GM18499 (cell line): ENCODE data around the gene CD151.

ENCODE experiments used
- ATAC-seq: cut with Tn5 transposase; IDR thresholded peaks from one replicate; pipeline ENCODE4 v1.9.1; 2021; ENCODE audit warnings: moderate number of reproducible peaks; ENCODE audit not compliant: insufficient read depth, unreplicated experiment

The CD151 gene

DNA sequence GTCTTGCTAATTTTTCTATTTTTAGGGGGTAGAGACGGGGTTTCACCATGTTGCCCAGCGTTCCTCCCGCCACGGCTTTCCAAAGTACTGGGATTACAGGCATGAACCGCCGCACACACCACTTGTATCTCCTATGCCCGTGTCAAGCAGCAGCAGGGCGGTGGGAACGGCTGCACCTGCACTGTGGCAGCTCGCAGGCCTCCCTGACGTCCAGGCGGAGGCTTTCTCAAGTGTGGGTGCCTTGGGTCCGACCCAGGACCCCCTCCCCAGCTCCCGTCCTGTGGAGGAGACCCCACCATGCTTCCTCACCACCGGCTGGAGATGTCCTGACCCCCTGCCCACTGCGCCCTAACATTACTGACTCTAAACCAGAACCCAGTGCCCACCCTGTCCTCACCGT lies 35.6 kb downstream of the CD151 start:
- ATAC-seq = no peak

DNA sequence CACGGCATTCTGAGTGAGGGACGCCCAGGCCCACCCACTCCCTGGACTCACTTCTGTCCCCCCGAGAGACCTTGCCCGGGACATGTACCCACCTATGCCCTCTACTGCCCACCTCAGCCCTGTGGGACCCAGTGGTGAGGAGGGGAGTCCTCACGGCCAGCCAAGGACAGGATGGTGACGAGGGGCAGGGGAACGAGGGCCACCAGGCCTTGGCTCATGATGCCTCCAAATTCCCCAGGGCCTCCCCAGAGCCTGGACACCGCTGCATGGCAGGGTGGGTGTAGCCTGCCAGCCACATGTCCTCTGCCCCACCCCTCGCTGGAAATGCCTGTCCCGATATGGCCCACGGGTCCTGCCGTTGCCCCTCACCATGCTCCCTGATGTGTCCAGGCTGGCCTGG lies 36.0 kb downstream of the CD151 start:
- ATAC-seq = no peak

DNA sequence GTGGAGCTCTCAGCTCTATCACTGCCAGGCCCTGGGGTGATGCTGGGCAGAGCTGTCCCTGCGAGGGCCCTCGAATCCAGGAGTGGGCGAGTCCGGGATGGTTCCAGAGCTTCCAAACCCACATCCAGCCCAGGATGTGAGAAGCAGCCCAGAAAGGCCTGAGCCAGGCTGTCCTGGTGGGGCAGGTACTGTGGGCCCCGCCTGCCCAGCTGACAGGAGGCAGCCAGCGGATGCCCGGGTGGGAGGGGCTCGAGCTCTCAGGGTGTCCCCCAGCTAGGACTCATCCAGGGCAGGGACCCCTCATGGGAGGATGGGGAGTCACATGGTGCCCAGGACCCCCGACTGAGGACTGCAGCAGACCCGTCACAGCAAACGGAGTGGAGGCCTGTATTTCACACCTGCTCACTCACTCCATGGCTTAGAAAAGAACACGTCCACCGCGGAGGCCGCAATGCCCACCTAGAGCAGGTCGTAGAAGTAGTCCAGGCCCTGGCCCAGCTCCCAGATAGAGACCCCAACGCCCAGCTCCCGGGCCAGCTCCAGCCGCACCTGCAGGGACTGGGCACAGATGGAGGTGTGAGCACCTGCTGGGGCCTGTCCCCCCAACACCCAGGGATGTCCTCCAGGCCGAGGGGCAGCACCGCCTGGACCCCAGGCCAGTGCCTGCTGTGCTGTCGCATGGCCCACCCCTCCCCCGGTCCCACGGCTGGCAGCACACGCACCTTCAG lies 36.8 kb downstream of the CD151 start:
- no peak for ATAC-seq

DNA sequence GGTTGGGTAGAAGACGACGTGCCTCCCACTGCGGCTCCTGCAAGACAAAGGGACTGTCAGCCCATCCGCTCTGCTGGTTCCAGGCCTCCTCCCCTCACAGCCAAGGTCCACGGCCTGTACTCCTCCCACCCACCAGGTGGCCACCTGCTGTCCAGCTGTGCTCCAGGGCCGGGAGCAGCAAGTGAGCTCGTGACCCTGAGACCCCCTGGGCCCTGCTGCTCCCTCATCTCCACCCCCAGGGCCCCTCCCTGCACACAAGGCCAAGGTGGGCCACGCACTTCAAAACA lies 37.3 kb downstream of the CD151 start:
- no peak for ATAC-seq

DNA sequence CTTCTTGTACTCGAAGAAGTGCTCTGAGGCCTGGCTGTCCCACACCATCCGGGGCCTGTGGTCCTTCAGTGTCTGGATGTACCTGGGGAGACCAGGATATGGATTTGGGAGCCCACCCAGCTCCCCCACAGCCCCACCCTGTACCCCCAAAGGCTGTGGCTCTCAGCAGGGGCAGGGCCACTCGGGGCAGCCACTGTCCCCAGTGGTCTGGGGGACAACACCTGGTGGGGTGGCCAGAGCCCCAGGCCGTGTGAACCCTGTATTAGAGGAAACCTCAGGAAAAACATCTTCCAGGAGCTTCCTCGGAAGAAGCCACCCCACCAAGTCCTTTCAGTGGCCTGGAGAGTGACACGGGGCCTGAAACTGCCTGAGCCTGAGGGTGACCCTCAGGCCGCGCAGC lies 37.7 kb downstream of the CD151 start:
- ATAC-seq = no peak

DNA sequence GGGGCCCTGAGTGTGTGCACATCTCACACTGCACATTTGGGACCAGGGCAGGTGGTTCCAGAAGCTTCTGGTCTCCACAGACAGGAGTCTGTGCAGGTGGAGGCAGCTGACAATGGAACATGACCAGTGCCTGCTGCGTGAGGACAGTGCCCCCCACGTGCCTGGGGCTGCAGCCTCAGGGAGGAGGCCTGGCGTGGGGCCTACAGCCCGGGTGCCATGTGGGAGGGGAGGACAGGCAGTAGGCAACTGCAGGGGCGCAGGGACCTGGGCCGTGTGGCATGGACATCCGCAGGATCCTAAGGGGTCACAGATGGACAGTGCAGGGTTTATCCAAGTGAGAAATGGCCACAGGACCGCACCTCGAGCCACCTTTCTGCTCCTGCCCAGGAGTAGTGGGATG lies 38.7 kb downstream of the CD151 start:
- no peak for ATAC-seq

DNA sequence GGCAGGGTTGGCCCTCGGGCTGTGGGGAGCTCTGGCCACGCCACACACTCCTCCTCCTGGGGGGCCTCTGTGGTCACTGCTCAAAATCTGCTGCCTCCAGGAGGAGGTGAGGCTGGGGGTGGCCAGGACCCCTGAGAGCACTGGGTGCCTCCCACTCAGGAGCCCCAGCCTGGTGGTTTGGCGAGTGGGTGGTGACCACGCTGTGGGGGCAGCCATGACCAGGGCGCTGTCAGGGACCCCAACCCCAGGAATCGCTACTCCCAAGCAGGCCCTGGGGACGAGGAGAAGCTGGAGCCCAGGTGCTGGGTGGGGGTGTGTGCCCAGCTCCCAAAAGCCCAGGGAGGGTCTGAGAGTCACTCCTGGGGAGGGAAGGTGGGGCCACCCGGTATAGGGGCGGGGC lies 40.0 kb downstream of the CD151 start:
- no peak for ATAC-seq

DNA sequence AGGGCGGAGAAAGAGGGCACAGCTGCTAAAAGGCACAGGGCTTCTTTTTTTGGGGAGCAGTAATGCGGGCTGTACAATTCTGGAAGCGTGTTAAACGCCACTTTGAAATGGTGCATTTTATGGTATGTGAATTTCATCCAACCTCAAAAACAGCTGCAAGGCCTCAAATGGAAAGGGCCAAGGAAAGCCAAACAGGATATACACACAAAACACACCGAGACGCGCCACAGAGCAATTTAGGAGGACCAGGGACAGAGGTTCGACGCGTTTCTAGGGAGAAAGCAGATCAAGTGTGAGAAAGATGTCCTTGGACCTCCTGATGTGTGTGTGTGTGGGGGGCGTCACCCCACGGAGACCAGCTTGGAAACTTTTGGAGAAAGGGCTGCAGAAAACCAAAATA lies 41.0 kb downstream of the CD151 start:
- ATAC-seq = no peak

DNA sequence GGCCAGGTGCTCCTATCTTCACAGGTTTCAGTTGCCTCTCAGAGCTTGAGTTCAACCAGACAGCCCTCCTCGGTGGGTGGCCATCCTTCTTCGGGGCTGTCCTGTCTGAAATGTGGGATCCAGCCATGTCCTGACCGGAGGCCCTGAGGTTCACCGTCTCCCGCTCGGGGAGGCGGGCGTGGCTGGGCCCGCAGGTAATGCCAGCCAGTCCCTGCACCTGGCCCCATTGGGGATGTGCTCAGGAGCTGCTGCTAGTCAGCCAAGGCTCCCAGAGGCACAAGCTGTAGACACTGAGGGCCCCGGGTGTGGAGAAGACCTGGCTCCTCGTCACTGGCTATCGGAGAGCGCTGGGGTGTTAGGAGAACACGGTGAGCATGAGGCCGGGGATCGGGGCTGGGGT lies 42.5 kb downstream of the CD151 start:
- no peak for ATAC-seq

DNA sequence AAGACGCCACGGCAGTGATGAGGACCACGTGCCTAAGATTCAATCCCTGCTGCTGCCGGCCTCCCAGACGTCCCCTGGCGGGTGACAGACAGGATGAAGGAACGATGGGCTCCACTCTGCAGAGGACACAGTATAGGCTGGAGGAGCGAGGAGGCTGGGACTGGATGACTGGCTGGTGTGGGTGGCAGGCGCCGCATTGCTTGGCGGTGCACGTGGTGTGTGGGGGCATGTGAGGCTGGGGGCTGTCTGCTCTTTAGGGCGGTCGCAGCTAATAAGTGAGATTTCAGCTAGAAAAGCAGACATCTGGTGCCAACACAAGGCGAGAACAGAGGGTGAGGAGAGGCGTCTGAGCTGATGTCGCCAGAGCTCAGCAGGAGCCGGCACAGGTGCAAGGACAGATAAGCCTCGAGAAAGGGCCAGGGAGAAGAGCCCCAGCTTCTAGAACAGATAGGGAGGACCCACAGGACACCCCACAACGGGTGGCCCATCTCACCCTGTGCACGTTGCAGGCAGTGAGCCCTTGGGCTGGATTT lies 43.1 kb downstream of the CD151 start:
- no peak for ATAC-seq

DNA sequence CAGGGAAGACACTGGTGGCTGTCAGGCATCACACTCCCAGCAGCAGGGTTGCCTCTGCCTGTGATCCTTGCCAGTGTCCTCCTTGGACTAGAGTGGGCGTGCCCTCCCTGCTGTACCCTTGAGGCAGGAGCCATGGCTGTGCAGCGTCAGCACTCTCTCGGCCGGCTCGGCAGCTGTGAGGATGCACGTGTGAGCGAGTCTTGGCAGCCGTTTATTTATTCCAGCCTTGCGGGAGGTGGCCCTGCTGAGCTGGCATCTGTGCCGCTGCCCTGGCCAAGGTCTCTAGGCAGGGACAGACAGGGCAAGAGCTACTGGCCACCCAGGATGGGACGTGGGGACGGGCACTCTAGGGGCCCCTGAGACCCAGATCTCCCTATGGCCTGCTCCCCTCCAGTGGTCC lies 43.8 kb downstream of the CD151 start:
- ATAC-seq = no peak

DNA sequence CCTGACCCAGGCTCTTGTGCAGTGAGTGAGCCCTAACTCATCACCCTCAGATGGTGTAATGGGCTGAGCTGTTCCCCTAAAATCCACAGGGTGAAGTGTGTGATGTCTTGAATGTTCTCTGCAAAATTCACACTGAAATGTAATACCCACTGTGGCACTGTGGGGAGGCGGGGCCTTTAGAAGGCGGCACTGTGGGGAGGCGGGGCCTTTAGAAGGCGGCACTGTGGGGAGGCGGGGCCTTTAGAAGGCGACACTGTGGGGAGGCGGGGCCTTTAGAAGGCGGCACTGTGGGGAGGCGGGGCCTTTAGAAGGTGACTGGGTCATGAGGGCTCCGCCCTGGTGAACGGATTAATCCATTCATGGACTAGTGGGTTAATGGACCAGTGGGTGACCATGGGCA lies 44.8 kb downstream of the CD151 start:
- no peak for ATAC-seq

DNA sequence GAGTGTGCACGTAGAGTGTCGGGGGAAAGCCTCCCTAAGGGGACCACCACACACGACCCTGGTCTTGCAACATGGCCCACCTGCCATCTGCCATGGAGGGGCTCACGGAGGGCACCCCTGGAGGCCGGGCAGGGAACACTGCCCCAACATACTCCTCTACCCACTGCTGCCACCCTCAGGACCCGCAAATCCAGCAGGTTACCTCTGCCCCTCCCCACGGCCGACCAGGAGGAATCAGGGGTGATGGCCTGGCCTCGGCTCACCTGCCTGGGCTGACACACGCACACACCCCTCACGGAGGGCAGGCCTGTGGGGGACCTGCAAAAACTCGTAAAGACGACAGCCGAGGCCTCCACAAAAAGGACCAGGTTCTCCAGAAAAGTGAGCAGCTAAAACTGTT lies 47.7 kb downstream of the CD151 start:
- ATAC-seq = no peak

DNA sequence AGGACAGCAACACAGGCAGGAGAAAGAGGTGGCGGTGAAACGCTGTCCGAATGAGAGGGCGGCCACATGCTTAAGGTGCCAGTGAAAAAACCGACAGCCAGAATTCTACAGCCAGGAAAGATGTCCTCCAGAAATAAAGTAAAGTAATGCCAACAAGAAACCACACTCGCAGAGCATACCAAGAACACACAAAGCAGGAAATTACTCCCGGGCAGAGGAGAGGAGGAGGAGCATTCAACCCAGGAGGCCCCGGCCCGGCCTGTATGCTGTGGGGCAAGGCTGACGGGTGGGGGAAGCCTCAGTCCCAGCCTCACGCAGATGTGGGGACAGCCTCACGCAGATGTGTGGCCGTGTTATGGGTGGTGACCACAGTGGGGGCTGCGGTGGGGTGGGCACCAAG lies 49.8 kb downstream of the CD151 start:
- no peak for ATAC-seq

DNA sequence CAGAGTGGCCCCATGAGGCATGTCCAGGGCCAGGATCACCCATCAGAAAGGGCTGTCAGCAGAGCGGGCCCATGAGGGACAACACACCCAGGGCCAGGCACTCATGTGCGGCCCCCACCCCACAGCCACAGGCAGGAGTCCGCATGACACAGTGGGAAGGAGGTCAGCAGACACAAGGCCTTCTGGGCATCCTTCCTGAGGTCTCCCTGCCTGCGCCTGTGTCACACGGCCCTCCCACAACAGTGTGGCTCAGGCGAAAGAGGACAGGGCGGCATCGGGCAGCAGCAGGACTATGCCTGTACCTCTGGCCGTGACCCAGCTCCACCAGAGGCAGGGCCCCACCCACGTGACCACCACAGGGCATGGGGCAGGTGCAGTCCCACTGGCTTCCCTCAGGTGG lies 50.8 kb downstream of the CD151 start:
- ATAC-seq = no peak

DNA sequence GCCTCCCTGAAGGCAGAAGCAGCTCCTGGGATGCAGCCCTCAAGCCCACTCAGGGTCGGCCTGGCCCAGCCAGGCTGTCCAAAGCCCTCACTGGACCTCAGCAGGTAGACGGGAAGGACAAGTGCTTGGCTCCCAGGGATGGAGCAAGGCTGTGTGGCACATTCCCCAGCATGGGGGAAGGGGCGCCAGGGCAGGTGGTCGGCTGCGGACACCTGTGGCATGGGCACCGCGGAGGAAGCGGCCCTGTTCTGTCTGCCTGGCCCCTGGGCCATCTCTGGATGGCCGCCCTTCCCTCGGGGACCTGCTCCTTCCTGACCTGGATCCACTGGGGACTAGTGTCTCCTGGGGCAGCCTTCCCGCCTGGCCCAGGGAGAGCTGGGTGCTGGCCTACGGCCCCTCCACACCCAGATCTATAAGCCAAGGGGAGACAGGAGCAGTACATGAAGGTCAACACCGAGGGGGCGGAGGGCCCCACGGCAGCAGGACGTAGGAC lies 51.9 kb downstream of the CD151 start:
- no peak for ATAC-seq

DNA sequence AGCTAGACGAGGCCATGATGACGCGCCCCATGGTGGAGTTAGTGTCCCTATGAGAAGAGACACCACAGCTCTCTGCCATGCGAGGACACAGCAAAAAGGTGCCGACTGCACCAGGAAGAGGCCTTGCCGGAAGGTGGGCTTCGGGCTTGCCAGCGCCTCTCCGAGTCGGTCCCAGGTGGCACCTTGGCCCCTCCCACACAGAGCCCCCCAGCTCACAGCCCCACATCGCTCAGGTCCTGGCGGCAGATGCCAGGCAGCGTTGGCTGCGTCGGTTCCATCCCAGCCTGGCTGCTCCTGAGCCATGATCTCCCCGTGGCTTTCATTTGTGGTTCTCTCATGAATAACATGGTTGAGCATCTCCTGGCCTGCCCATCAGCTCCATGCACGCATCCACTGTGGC lies 53.8 kb downstream of the CD151 start:
- no peak for ATAC-seq

DNA sequence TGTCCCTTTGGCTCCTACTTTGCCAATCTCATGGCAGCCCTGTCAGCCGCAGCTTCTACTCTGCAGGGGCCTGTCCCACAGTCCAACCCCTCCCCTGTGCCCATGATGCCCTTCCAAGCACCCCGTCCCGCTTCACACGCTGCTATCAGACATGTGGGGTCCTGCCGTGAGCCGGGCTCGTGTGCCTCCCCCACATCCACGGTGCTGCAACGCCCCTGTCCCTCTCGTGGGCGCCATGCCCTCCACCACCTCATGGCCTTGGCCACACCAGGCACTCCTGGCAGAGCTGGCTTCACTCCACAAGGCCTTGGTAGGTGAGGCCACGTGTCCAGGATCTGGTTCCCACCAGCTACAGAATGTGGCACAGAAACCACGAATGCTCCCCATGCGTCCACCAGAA lies 54.8 kb downstream of the CD151 start:
- ATAC-seq = no peak
